SW480 (cell line): Measurements from ENCODE around the gene DIPK1A.
A peak's percentile ranks its signal among the peaks of the same experiment; 100 is the strongest.
"Not testable (repeated sequence)": the region's sequence is repeated elsewhere in the genome, so short reads cannot be mapped to it uniquely, and the experiment has no call there.

Experiments
- DNase-seq: peaks from one replicate; pipeline ENCODE4 v3.0.0-alpha.2; 2016; ENCODE audit warnings: low spot score

Gene DIPK1A

DNA sequence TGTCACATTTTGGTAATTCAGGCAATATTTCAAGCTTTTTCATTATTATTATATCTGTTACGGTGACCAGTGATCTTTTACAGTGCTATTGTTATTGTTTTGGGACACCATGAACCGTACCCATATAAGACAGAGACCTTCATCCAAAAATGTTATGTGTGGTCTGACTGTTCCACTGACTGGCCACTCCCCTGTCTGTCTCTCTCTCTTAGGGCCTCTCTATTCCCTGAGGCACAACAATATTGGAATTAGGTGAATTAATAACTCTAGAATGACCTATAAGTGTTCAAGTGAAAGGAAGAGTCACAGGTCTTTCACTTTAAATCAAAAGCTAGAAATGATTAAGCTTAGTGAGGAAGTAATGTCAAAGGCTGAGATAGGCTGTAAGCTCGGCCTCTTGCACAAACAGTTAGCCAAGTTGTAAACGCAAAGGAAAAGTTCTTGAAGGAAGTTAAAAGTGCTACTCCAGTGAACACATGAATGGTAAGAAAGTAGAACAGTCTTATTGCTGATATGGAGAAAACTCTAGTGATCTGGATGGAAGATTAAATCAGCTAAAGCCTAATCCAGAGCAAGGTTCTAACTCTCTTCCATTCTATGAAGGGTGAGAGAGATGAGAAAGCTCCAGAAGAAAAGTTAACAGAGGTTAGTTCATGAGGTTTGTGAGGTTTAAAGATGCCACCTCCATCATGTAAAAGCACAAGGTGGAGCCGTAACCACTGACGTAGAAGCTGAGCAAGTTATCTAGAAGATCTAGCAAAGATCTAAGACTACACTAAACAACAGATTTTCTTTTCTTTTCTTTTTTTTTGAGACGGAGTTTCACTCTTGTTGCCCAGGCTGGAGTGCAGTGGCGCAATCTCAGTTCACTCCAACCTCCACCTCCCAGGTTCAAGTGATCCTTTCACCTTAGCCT lies 19.7 kb upstream of the DIPK1A start:
- DNase-seq = no peak

- DNase-seq = peak; percentile 17
Measured at GRCh38 chr1:92975551-92976232, 14.4 kb upstream of the DIPK1A start.

DNA sequence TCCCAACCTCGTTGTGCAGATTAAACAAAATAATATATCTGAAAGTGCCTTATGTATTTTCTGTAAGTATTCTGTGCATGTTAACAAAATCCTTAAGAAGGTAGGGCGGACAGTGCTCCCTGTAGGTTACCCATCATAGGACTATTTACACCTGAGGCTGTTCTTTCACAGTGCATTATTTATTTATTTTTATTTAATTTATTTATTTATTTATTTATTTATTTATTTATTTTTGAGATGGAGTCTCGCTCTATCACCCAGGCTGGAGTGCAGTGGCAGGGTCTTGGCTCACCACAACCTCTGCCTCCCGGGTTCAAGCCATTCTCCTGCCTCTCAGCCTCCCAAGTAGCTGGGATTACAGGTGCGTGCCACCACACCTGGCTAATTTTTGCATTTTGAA lies 12.8 kb upstream of the DIPK1A start:
- DNase-seq = not testable (repeated sequence)

DNA sequence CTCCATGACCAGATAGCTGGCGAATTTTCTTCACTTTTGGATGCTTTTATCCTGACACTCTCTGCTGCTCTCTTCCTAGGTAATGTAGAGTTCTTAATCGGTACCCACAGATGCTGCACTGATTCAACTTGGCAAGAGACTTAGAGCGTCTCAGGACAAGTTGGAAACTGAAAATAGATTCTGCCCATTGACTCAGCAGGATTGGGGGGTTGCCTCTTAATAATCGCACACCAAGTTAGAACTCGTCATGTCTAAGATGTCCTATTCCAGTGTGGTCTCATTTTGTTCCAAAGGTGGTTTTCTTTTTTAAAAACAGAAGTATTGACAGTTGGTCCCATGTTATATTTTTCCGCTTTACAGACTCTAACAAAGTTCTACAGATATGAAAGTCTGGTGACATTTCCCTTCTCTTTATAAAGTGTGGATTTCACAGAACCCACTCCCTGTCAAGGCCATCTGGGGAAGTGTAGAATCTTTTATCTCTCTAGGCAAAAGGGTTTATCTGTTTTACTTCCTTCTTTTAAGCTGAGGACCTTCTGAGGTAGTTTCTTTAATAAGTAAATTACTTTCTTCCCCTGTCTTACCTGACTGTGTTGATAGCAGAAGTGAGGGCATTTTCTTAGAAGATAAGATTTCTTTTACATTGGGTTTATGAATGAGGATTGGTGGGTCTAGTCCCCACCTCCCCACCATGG lies 12.1 kb upstream of the DIPK1A start:
- no peak for DNase-seq

DNA sequence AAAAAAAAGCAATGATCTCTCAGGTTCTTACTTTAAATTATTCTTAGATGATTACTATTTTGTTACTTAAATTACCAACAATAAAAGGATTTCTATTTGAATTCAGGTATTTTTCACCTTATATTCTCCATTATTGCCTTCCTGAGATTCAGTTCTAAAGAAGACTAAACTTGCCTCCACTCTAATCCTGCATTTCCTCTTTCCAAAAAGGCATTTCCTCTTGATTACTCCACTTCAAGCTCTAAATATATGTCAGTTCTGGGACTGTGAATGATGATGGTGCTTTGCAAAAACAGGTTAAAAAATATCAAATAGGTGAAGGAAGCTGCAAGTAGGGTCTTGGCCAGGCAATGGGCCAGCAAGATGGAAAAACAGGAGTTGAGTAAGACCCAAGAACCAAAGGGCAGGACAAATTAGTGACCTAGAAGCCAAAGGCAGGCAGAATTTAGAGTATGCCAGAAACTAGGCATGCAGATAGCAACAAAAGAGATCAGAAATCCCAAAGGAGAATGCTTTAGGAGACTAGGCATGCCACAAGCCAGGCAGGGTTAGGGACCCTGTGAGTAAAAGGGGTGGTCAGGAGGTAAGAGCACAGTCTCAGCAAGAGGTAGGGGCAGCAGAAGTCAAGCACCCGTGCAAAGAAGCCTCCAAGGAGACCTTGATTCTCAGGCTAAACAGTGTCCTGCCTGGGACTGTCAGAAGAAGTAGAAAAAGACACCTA lies 11.3 kb upstream of the DIPK1A start:
- DNase-seq = no peak

- not testable (repeated sequence) for DNase-seq
Measured at GRCh38 chr1:92971932-92972331, 10.7 kb upstream of the DIPK1A start.

GRCh38 chr1:92970990-92971689 lies 9.9 kb upstream of the DIPK1A start:
- DNase-seq = no peak

DNA sequence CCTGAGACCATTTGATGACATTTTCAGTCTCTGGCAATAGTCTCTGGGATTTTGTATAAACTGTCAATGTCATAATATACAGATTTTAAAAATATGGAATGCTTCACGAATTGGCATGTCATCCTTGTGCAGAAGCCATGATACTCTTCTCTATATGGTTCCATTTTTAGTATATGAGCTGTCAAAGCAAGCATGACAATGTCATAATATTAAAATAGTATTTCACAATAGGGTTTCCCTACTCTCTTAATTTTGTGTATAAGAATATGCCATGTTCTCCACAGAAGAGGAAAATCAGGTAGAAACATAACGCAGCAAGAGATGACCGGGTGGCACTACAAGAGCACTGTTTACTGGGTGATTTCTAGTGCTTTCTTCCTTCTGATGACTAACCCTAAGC lies 8.3 kb upstream of the DIPK1A start:
- no peak for DNase-seq

DNA sequence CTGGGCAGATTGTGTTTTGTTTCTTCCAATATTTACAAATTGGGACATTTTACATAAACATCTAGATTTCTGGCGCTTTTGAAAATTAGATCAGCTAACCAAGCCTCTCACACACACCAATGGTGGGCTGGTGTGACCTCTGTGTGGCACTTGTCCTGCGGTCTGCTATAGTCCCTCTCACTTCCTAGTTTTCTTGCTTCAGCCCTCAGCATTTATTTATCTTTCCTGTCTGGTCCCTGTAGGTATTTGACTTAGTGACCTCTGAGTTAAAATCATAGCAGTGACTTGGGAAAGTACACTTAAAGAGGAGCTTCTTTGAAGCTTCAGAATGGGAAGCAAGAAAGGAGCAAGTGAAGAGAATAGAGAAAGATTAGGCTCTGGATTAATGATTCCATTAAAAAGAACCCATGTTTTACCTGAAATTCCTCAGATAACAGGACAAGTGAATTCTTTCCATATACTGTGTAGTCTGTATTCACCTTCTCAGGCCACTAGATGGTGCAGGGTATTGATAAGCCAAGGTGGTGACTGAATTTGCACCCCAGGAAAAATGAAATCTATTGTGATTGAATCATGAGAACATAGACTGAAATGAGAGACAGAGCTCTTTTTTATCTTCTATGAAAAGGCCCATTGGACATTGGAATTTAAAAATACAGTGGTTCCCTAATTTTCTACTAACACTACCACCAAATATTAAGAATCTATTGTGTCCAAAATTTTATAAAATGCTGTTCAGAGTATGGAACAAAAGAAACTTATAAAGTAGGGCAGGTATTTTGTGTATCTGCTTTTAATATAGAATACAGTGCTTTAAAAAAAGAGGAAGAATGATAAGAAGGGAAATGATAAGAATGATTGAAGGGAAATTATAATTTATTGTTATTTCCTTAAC lies 7.1 kb upstream of the DIPK1A start:
- DNase-seq = no peak

DNA sequence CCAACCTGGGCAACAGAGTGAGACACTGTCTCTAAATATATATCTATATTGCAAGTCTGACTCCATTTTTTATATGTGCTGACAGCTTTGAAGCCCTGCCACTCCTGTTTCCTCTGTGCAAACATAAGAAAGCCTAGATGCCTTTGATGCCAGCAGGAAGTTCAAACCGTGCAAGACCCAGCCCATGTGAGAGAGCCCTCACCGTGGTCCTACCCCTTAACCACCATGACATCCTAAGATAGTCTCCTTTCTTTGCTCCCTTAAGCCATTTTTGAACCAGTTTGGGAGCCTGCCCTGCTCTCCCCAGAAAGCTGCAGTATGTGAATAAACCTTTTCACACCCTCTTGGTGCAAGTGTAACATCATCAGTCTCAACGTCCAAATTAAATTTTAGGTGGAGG lies 3.7 kb upstream of the DIPK1A start:
- DNase-seq = no peak

DNA sequence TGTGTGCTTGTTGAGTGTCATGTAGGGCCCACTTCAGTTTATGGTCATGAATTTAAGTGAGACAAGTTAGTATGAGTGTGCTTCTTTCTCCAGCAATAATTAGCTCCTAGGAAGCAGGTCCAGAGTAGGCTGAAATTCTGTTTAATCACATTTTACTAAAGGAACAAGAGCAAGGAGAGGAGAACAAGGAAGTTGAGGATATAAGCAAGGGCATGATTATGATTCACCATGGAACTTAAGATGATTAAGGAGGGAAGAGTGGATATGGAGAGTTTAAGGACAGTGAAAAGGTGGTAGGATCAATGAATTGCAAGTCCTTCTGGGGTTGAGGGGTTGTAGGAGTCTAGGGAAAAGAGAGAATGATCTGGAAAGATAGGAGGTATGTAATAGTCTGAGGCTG lies 3.1 kb upstream of the DIPK1A start:
- no peak for DNase-seq

GRCh38 chr1:92961896-92962752 lies 862 bp upstream of the DIPK1A start:
- DNase-seq = peak; percentile 69

GRCh38 chr1:92960395-92961130 lies 699 bp downstream of the DIPK1A start:
- peak; percentile 87 for DNase-seq

GRCh38 chr1:92958203-92958970 lies 2.9 kb downstream of the DIPK1A start:
- DNase-seq = no peak

GRCh38 chr1:92957030-92957734 lies 4.1 kb downstream of the DIPK1A start:
- DNase-seq = no peak

DNA sequence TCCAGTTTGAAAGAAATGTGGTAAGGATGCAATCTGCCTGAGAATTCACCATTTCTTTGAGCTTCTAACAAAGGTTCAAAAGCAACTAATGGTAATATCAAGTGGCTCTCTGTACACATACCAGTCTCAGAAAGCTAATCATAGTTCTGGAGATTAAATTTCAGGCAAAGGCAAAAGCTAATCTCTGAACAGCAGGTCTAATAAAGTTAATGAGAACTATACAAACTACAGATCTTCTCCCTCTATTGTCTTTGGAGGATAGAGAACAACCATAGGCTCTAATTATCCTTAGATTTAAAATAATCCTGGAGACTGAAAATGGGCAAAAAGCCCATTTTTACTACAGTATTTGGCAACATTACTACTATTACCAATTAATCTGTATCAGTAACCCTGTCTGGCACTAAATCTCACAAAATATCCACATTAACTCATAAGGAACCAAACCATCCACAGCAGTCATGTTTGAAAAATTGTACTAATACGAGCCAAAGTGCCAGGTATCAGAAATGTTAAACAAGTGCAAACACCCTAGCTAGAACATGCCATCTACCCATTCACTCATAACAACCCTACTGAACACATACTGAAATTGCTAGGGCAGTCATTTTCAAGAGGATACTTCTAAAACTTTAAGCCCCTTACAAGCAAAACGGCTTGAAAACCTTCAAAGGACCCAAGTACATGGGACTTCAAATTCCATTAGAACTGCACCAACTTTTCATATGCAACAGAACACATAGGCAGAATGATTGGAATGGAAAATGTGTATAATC lies 4.8 kb downstream of the DIPK1A start:
- no peak for DNase-seq

DNA sequence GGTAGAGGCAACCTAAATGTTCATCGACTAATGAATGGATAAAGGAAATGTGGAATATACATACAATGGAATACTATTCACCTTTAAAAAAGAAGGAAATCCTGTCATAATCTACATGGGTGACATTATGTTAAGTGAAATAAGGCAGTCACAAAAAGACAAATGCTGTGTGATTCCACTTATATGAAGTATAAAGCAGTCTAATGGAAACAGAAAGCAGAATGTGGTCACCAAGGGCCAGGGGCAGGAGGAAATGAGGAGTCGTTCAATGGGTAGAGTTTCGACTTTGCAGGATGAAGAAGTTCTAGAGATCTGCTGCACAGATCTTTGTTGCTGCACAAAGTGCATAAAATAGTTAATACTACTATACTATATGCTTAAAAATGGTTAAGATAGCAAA lies 7.8 kb downstream of the DIPK1A start:
- DNase-seq = no peak
